GM19397 (cell line): Measurements from ENCODE around the gene ZNF81.
"Not testable (repeated sequence)": the region's sequence is repeated elsewhere in the genome, so short reads cannot be mapped to it uniquely, and the experiment has no call there.

ENCODE experiments used
- ATAC-seq: cut with Tn5 transposase; IDR thresholded peaks from one replicate; pipeline ENCODE4 v1.9.1; 2021; ENCODE audit warnings: mild to moderate bottlenecking, moderate library complexity; ENCODE audit not compliant: unreplicated experiment

Gene ZNF81

DNA sequence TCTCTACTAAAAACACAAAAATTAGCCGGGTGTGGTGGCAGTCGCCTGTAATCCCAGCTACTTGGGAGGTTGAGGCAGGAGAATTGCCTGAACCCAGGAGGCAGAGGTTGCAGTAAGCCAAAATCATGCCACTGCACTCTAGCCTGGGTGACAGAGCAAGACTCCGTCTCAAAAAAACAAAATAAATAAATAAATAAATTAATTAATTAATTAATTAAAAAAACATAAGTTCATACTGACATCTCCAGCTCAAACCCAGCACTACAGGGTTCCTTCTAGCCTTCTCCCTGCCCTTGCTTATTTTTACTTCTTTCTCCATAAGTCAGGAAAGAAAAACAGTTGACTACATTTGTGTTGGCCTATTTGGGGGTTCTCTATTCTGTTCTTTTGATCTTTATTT, 95.3 kb downstream of the ZNF81 start:
- ATAC-seq: not testable (repeated sequence)

- ATAC-seq: no peak
Observed at GRCh38 chrX:47933946-47934345, 97.2 kb downstream of the ZNF81 start.

DNA sequence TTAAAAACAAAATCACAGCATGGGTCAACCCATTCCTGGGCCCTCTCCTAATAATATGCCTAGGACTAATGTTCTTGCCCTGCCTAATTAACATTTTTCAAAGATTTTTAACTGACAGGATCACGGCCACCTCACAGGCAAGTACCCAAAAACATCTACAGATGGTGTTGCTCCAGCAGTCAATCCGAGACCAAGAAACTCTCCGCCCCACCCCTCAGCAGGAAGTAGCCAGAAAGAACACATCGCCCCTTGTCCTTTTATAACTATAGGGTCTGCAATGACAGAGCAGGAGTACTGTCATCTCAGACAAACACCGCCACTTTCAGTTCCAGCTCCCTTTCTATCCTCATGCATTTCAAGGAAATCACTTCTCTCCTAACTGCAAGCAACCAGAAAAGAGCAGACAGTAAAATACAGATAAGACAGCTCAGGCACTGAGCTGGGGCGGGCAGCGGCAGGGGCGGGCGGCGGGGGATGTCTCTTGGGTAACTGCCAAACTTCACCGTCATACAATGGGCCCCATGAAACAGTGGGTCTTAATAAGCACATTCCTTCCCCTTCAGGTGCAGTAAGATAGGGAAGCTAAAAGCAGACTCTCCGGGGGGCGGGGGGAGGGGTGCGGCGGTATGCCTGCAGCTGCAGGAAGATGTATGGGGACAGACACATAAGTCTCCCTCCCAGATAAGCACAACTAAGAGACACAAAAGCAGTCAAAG, 99.7 kb downstream of the ZNF81 start:
- ATAC-seq: no peak

- ATAC-seq: no peak
Observed at GRCh38 chrX:47936940-47937317, 100.2 kb downstream of the ZNF81 start.

- no peak for ATAC-seq
Observed at GRCh38 chrX:47940448-47940847, 103.7 kb downstream of the ZNF81 start.

DNA sequence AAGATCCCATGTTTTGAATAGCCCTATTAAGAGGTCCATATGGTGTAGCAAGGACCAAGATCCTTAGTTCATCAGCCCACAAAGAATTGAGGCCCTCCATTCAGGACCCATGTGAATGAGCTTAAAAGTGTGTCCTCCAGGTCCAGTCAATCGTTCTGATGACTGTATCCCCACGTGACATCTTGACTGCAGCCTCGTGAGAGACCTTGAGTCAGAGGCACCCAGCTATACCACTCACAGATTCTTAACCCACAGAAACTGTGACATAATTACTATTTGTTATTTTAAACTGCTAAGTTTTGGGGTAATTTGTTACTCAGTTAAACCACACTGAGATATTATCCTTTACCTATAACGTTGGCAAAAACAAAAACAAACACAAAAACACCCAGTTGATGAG, 104.7 kb downstream of the ZNF81 start:
- no peak for ATAC-seq

DNA sequence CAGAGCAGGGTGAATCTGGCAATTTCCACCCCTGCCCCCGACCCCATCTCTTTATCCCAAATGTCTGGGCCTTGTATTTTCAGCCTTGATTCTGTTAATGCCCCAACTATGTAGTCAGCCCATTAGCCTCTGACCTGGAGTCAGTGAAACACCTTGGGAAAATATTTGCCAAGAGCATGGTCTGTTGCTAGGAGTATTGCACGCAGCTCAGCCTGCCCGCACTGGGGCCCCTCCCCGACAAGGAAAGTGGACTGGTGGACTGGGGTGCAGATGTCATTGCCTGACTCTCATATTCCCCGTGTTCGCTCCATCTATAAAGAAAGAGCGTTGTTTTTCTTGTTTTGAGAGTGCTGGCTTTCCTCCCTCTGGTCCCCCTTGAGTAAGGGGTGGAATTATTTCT, 118.6 kb downstream of the ZNF81 start:
- not testable (repeated sequence) for ATAC-seq

DNA sequence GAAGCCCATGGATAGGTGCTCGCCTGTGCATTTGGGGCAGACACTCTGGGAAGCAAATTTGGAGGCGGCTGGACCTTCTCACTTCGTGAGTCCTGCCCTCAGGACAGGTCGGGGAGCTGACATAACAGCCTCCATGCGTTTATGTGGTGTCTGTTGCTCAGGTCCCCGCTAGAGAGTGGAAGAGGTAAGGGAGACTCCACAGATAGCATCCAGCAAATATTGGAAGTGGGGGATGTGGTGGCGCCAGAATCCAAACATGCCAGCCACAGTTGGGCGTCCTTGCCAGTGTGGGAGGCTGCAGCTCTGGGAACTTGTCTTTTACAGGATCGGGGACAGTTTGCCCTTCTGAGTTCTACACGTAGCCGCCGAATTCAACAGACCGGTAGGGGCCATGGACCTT, 119.3 kb downstream of the ZNF81 start:
- no peak for ATAC-seq

DNA sequence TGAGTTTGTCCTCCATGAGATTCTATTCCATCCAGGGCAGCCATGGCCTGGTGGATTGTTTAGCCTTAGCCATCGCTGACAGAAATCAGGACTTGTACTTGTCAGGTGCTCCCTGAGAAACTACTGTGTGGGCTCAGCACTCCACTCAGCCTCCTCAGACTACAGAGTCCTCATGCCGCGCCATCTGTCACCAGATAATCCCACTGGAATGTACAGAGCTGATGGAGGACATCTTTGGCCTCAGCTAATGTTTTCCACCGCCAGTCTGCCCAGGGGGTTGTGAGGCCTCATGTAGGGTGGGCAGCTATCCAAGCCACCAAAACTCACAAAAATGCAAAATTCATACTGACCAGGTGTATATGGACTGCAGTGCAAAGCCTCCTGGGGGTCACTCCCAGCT, 121.5 kb downstream of the ZNF81 start:
- not testable (repeated sequence) for ATAC-seq

- no peak for ATAC-seq
Observed at GRCh38 chrX:47958761-47959342, 122.2 kb downstream of the ZNF81 start.

DNA sequence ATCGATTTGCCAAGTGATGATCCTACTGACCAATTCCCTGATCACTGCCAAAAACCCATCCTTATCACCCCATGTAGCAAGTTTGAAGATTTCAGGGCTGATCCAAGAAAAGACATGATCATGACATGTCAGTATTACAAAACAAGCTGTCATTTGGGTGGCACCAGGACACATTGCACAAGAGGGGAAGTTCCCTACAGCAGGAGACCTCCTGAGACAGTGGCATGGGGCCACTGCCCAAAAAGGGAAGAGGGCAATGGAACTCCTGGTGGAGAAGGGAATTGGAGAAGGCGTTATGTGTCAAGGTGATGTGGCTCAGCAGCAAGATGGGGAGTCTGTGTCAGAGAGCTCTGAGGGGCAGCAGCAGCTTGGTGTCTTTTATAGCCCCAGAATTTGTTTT, 123.7 kb downstream of the ZNF81 start:
- no peak for ATAC-seq

- ATAC-seq: not testable (repeated sequence)
Observed at GRCh38 chrX:47961830-47962229, 125.1 kb downstream of the ZNF81 start.

DNA sequence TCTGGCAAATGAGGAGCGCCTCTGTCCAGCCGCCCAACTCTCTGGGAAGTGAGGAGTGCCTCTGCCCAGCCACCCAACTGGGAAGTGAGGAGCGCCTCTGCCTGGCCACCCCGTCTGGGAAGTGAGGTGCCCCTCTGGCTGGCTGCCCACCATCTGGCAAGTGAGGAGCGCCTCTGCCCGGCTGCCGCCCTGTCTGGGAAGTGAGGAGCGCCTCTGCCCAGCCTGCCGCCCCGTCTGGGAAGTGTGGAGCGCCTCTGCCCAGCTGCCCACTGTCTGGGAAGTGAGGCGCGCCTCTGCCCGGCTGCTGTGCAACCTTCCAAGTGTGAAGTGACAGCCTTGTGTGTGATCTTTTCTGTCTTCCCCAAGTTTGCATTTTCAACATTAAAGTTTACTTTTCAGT, 128.8 kb downstream of the ZNF81 start:
- not testable (repeated sequence) for ATAC-seq
